ENCODE results near the gene GPR55. TPM values are rescaled to one million over a fixed set of nuclear protein-coding genes. Genes with fewer than 3 reads are reported as not detected.

The GPR55 gene
- total and polyA plus RNA-seq, 10 of the 15 experiments (the other 5 are each of a cell fraction or from before 2014, with no cell fraction given), result 2.1 to 30.1 (median 16.2) TPM

- CTCF ChIA-PET, result interaction anchor here (1.2 to 28.4 kb wide), 6 partner anchors 18 to 34 kb away, joined by 3 to 372 read pairs (median 4); no protein-coding TSS in a partner anchor
- RAD21 ChIA-PET (ENCODE audit: unreplicated experiment), result interaction anchor here (0.9 to 22.2 kb wide), 8 partner anchors 8 to 304 kb away, joined by 3 to 400 read pairs (median 8); no protein-coding TSS in a partner anchor
- peaks cover 71% of the 10 kb centered on the region for H3K4me1 ChIP-seq (ENCODE audit: control insufficient read depth, insufficient read depth, low read length)
- H3K27me3 ChIP-seq (replicated peaks in 1 of 2; ENCODE audit: control insufficient read depth in 2 of 2, insufficient read depth in 2 of 2, low read length in 1 of 2), result no peaks in the 10 kb centered on the region
- no peak for ATAC-seq
- peaks cover 58% of the 10 kb centered on the region for H3K79me2 ChIP-seq (ENCODE audit: control insufficient read depth, insufficient read depth, low read length)
- in situ Hi-C loops (cut with MboI) (loop anchor here (10.0 kb wide), 1 partner anchor 290 kb away; no protein-coding TSS in a partner anchor), intact Hi-C loops (cut with micrococcal nuclease; ENCODE audit: unreplicated experiment) (loop anchor here (10.0 kb wide), 1 partner anchor 370 kb away; no protein-coding TSS in a partner anchor)
- no peak overlapping the region for H3K4me3 ChIP-seq
- H4K20me1 ChIP-seq (ENCODE audit: control insufficient read depth, insufficient read depth), result no peaks in the 10 kb centered on the region
- H3K4me2 ChIP-seq (ENCODE audit: control insufficient read depth, insufficient read depth), result no peak overlapping the region
- BruUV-seq (replicated peaks), result no TSS peak
- no peak overlapping the region for H3K9ac ChIP-seq (ENCODE audit: control insufficient read depth, insufficient read depth, low read length)
- FAIRE-seq, result no peak
- no peaks in the 10 kb centered on the region; the same call in 2 of the 3 replicates for H3K9me3 ChIP-seq (replicated peaks; ENCODE audit: control insufficient read depth, insufficient read depth, low read length)
- peak overlapping the region; percentile 99 for H3K27ac ChIP-seq (ENCODE audit: control insufficient read depth, insufficient read depth)
- POLR2A ChIA-PET, result interaction anchor here (1.0 to 17.2 kb wide), 7 partner anchors 11 to 81 kb away, joined by 3 to 192 read pairs (median 12); partner anchors contain the start of gene GPR55
- peaks cover 6 to 7% of the 10 kb centered on the region in 2 experiments; a peak in 3 of 4 replicates for H3K36me3 ChIP-seq (ENCODE audit: control insufficient read depth in 2 of 2, insufficient read depth in 2 of 2, low read length in 1 of 2)
- SMC1A ChIA-PET (ENCODE audit: uncharacterized antibody, unreplicated experiment), result interaction anchor here (1.9 to 21.6 kb wide), 5 partner anchors 8 to 30 kb away, joined by 9 to 411 read pairs (median 248); partner anchors contain the start of gene GPR55
- no peak for DNase-seq (ENCODE audit: low read depth, low spot score)
- H2AFZ ChIP-seq (ENCODE audit: control insufficient read depth, low read depth, low read length), result no peak overlapping the region
- no peak for TF ChIP-seq ZBTB4 (CRISPR knock-in tag; IDR thresholded peaks at IDR 0.05)
- no peak for TF ChIP-seq E2F8 (IDR thresholded peaks at IDR 0.05; ENCODE audit: low read depth, partially characterized antibody)
- TF ChIP-seq NFYB (IDR thresholded peaks at IDR 0.05; ENCODE audit: insufficient read depth, low read depth, low read length), result no peak
- no peak for TF ChIP-seq STAT3 (IDR thresholded peaks at IDR 0.05; ENCODE audit: low read depth, low read length)
- no peak for TF ChIP-seq KLF5 (IDR thresholded peaks at IDR 0.05; ENCODE audit: partially characterized antibody)
- peak; percentile 84 for TF ChIP-seq MLLT1 (IDR thresholded peaks at IDR 0.05)
- no peak for TF ChIP-seq IKZF1 (conservative IDR thresholded peaks at IDR 0.05)
- TF ChIP-seq NKRF (conservative IDR thresholded peaks at IDR 0.05), result no peak
- TF ChIP-seq ZSCAN29 (IDR thresholded peaks at IDR 0.05), result no peak
- no peak for TF ChIP-seq TBL1XR1 (IDR thresholded peaks at IDR 0.05; ENCODE audit: low read depth, low read length)
- TF ChIP-seq HDGF (IDR thresholded peaks at IDR 0.05), result no peak
These were observed 29.7 kb upstream of the GPR55 start for GRCh38 chr2:230954746-230955145.
